ENCODE results near the gene TNF. TPM values are rescaled to one million over a fixed set of nuclear protein-coding genes. Genes with fewer than 3 reads are reported as not detected.
A peak's percentile ranks its signal among the peaks of the same experiment; 100 is the strongest.

TNF gene
- 427 and 430 TPM in 2 replicates for total RNA-seq

- no peaks in the 10 kb centered on the region for H3K9me3 Mint-ChIP-seq
- H3K4me1 Mint-ChIP-seq (ENCODE audit: low read depth): peaks cover 81% of the 10 kb centered on the region
- intact Hi-C loops (cut with micrococcal nuclease): loop anchor here (1.0 to 5.0 kb wide), 4 partner anchors 16 to 378 kb away; partner anchors contain the start of genes NFKBIL1 and PRRC2A
- H3K4me3 Mint-ChIP-seq: peak within 1 kb of the TSS; percentile 92
- peak within 1 kb of the TSS; percentile 81 for H3K27ac Mint-ChIP-seq
- DNase-seq (ENCODE audit: low spot score): peak; percentile 85
- peaks cover 2% of the 10 kb centered on the region for H3K27me3 Mint-ChIP-seq (ENCODE audit: insufficient read depth)
- peaks cover 61% of the 10 kb centered on the region for H3K36me3 Mint-ChIP-seq (ENCODE audit: low read depth)
Observed at GRCh38 chr6:31575335-31575901, at the start of gene TNF. Gene TNF (plus strand): TSS chr6:31575565. CDS start chr6:31575742, 177 bp downstream.

DNA sequence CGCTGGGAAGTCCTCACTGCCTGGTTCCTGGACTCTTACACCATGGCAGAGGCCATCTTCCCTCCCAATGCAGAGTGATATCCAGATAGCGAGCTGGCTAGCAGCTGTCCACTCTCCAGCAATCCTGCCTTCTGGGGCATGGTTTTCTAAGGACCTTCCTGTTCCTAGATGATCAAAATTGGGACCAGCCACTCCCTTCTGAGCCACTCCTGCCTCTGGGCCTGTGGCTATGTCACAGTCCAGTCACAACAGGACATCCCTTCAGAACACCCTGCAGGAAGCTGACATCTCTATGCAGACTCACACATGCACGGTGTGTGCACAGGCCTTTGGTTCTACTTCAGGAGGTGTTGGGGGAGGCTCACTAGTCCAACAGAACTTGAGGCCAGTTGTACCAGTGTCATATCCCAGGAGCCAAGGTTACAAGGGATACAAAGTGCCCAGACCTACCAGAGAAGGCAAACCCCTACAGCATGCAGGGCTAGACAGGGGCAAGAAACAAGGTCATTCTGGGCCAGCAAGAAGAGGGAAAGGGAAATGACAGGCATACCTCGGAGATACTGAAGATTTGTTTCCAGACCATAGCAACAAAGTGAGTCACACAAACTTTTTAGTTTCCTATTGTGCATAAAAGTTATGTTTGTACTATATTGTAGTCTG, 49.3 kb upstream of the TNF start:
- H3K27ac Mint-ChIP-seq: no peak overlapping the region
- no peak overlapping the region for H3K4me3 Mint-ChIP-seq
- H3K9me3 Mint-ChIP-seq: no peaks in the 10 kb centered on the region
- H3K36me3 Mint-ChIP-seq (ENCODE audit: low read depth): peaks cover 15% of the 10 kb centered on the region
- intact Hi-C loops (cut with micrococcal nuclease): no loop called here
- peaks cover 16% of the 10 kb centered on the region for H3K27me3 Mint-ChIP-seq (ENCODE audit: insufficient read depth)
- H3K4me1 Mint-ChIP-seq (ENCODE audit: low read depth): no peaks in the 10 kb centered on the region
- DNase-seq (ENCODE audit: low spot score): no peak

DNA sequence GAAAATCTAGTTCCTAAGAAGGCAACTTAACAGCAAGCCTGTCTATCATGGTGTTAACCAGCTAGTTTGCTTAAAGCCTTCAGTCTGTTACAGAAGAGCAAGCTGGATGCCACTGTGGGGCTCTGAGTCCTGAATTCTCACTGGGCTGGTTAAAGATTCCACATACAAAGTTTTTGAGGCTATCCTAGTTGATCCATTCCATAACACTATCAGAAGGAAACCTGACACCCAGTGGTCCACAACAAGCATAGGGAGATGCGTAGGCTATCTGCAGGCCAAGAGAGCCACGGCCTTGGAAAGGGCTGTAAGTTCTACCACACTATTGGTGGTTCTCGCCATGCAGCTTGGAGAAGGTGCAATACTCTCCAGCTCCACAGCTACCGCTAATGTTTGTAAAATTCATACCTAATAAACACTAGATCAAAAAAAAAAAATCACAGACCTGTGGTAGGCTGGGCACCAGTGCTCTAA, 47.0 kb upstream of the TNF start:
- Mint-ChIP-seq H3K36me3 (ENCODE audit: low read depth) (peaks cover 31% of the 10 kb centered on the region), H3K27me3 (ENCODE audit: insufficient read depth) (no peaks in the 10 kb centered on the region), H3K27ac (no peak overlapping the region), H3K4me3 (no peak overlapping the region), H3K9me3 (no peaks in the 10 kb centered on the region), H3K4me1 (ENCODE audit: low read depth) (peaks cover 5% of the 10 kb centered on the region)
- intact Hi-C loops (cut with micrococcal nuclease): no loop called here
- no peak for DNase-seq (ENCODE audit: low spot score)

DNA sequence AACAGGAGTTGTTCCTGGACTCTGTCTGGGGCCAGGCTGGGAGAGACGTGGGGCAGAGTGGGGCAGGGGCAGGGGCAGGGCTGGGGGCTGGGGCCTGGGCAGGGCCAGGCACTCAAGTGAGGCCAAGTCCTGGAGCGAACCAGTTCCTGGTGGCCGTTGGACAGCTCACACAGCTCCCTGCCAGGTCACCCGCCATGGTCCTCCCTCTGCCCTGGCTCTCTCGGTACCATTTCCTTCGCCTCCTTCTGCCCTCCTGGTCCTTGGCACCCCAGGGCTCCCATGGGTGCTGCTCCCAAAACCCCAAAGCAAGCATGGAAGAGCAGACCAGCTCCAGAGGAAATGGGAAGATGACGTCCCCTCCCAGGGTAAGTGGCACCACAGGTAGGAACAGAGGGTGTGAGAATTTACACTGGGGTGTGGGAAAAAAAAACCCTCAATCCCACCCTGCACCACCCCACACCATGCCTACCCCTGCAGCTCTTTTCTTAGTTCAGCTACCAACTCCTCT, 46.5 kb upstream of the TNF start, which contains the start of gene MCCD1:
Gene MCCD1, plus strand, starts transcription at position 142 of the 508 bp plus-strand sequence. Its CDS starts 53 bp downstream, at position 195.
- no peaks in the 10 kb centered on the region for H3K9me3 Mint-ChIP-seq
- peaks cover 7% of the 10 kb centered on the region for H3K4me1 Mint-ChIP-seq (ENCODE audit: low read depth)
- H3K4me3 Mint-ChIP-seq: no peak within 1 kb of the TSS
- H3K27me3 Mint-ChIP-seq (ENCODE audit: insufficient read depth): no peaks in the 10 kb centered on the region
- intact Hi-C loops (cut with micrococcal nuclease): no loop called here
- no peak for DNase-seq (ENCODE audit: low spot score)
- H3K27ac Mint-ChIP-seq: no peak within 1 kb of the TSS
- H3K36me3 Mint-ChIP-seq (ENCODE audit: low read depth): peaks cover 34% of the 10 kb centered on the region

DNA sequence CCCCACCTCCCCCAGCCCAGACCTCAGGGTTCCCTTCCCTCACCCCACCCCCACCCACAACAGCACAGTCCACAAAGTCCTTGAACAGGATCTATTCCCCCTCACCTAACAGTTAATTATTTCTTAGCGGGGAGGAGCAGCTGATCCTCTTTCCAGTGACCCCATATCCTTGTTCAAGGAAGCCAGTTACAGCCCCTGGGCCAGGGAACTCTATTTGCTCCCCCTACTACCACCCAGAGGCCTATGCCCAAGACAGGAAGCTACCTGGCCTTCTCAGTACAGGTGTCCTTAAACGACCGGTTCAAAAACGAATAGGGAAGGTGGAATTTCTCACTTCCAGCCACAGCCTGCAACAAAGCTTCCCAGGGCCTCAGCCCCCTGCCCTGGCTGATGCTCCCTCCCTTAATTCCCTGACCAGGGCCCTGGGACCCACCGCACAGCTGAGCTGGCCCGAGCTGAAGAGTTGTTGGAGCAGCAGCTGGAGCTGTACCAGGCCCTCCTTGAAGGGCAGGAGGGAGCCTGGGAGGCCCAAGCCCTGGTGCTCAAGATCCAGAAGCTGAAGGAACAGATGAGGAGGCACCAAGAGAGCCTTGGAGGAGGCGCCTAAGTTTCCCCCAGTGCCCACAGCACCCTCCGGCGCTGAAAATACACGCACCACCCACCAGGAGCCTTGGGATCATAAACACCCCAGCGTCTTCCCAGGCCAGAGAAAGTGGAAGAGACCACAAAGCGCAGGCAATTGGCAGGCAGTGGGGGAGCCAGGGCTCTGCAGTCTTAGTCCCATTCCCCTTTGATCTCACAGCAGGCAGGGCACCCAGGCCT, 45.8 kb upstream of the TNF start:
- Mint-ChIP-seq H3K9me3 (no peaks in the 10 kb centered on the region), H3K36me3 (ENCODE audit: low read depth) (peaks cover 39% of the 10 kb centered on the region), H3K27me3 (ENCODE audit: insufficient read depth) (no peaks in the 10 kb centered on the region), H3K4me1 (ENCODE audit: low read depth) (peaks cover 7% of the 10 kb centered on the region), H3K4me3 (no peak overlapping the region), H3K27ac (no peak overlapping the region)
- DNase-seq (ENCODE audit: low spot score): no peak
- intact Hi-C loops (cut with micrococcal nuclease): no loop called here

DNA sequence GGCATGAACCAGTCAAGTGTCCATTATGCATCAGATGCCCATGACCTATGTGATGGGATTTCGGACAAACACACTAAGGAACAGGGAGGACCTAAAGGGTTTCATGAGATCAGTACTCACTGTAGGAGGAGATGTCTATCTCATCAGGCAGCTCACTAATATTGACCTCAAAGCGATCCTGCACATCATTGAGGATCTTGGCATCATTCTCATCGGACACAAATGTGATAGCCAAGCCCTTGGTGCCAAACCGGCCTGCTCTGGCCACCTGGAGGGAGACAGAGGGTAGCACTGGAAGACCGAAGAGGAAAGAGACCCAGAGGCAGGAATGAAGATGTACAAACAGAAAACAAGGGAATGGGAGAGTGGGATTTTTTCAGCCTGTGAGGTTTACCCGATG, 44.7 kb upstream of the TNF start:
- Mint-ChIP-seq H3K27ac (no peak overlapping the region), H3K4me3 (no peak overlapping the region), H3K36me3 (ENCODE audit: low read depth) (peaks cover 50% of the 10 kb centered on the region), H3K27me3 (ENCODE audit: insufficient read depth) (no peaks in the 10 kb centered on the region), H3K4me1 (ENCODE audit: low read depth) (peaks cover 11% of the 10 kb centered on the region), H3K9me3 (no peaks in the 10 kb centered on the region)
- DNase-seq (ENCODE audit: low spot score): no peak
- intact Hi-C loops (cut with micrococcal nuclease): no loop called here

DNA sequence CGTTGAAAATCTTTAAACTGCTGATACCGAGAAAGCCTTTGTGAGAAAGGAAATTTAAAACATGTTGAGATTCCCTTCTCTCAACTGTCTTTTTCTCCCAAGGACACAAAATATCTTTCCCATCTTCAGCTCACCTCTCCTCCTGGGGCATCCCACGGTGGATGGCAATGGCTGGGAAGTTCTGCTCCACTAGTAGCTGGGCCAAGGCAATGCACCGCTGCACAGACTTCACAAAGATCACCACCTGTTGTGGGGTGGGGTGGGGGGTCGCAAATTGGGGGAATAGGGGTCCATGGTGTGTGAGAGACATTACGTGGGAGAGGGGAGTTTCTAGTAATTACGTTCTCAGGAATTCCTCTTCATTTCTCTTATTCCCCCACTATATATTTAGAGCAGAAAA, 44.2 kb upstream of the TNF start:
- Mint-ChIP-seq H3K36me3 (ENCODE audit: low read depth) (peaks cover 55% of the 10 kb centered on the region), H3K4me3 (no peak overlapping the region), H3K27me3 (ENCODE audit: insufficient read depth) (no peaks in the 10 kb centered on the region), H3K9me3 (no peaks in the 10 kb centered on the region), H3K27ac (no peak overlapping the region), H3K4me1 (ENCODE audit: low read depth) (peaks cover 16% of the 10 kb centered on the region)
- intact Hi-C loops (cut with micrococcal nuclease): no loop called here
- DNase-seq (ENCODE audit: low spot score): no peak

- no peak for DNase-seq (ENCODE audit: low spot score)
- Mint-ChIP-seq H3K27me3 (ENCODE audit: insufficient read depth) (no peaks in the 10 kb centered on the region), H3K9me3 (no peaks in the 10 kb centered on the region), H3K4me1 (ENCODE audit: low read depth) (peaks cover 21% of the 10 kb centered on the region), H3K27ac (peak overlapping the region; percentile 0), H3K4me3 (no peak overlapping the region), H3K36me3 (ENCODE audit: low read depth) (peaks cover 62% of the 10 kb centered on the region)
- intact Hi-C loops (cut with micrococcal nuclease): no loop called here
Observed at GRCh38 chr6:31531771-31532643, 43.4 kb upstream of the TNF start.

GRCh38 chr6:31532644-31533454, 42.5 kb upstream of the TNF start:
- Mint-ChIP-seq H3K36me3 (ENCODE audit: low read depth) (peaks cover 66% of the 10 kb centered on the region), H3K4me3 (no peak overlapping the region), H3K4me1 (ENCODE audit: low read depth) (peaks cover 21% of the 10 kb centered on the region), H3K9me3 (no peaks in the 10 kb centered on the region), H3K27ac (peak overlapping the region; percentile 0), H3K27me3 (ENCODE audit: insufficient read depth) (no peaks in the 10 kb centered on the region)
- no peak for DNase-seq (ENCODE audit: low spot score)
- intact Hi-C loops (cut with micrococcal nuclease): no loop called here

DNA sequence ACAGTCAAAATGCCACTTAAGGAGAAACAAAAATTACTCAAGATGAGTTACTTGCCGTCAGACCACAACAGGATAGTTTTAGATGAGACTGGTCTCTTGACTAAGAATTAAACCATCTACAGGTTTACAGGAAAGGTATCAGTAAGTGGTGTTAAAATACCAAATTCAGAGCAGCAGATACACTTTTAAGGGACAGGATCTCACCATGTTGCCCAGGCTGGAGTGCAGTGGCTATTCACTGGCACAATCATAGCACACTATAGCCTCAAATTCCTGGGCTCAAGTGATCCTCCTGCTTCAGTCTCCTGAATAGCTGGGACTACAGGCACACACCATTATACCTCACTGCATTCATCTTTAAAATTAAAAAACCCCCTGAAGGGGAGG, 41.9 kb upstream of the TNF start:
- Mint-ChIP-seq H3K27me3 (ENCODE audit: insufficient read depth) (no peaks in the 10 kb centered on the region), H3K27ac (no peak overlapping the region), H3K4me3 (no peak overlapping the region), H3K4me1 (ENCODE audit: low read depth) (peaks cover 26% of the 10 kb centered on the region), H3K36me3 (ENCODE audit: low read depth) (peaks cover 67% of the 10 kb centered on the region), H3K9me3 (no peaks in the 10 kb centered on the region)
- intact Hi-C loops (cut with micrococcal nuclease): no loop called here
- DNase-seq (ENCODE audit: low spot score): no peak

- no peaks in the 10 kb centered on the region for H3K9me3 Mint-ChIP-seq
- H3K36me3 Mint-ChIP-seq (ENCODE audit: low read depth): peaks cover 71% of the 10 kb centered on the region
- intact Hi-C loops (cut with micrococcal nuclease): no loop called here
- no peak for DNase-seq (ENCODE audit: low spot score)
- no peaks in the 10 kb centered on the region for H3K27me3 Mint-ChIP-seq (ENCODE audit: insufficient read depth)
- H3K4me3 Mint-ChIP-seq: no peak overlapping the region
- no peak overlapping the region for H3K27ac Mint-ChIP-seq
- peaks cover 31% of the 10 kb centered on the region for H3K4me1 Mint-ChIP-seq (ENCODE audit: low read depth)
Observed at GRCh38 chr6:31534011-31534410, 41.4 kb upstream of the TNF start.
